Lower leg skin (tissue), 4 donors: ENCODE measurements around the gene DCAF7. TPM values are rescaled to one million over a fixed set of nuclear protein-coding genes. Genes with fewer than 3 reads are reported as not detected.

Source experiments
- DNase-seq, 2 donors: peaks; one replicate each; pipeline ENCODE4 v3.0.0-alpha.2; 2019; ENCODE audit warnings: low spot score in 2 of 2
- H3K4me3 ChIP-seq: fragments of 200-600 bp; sonication (generic); 2 replicates; pipeline ENCODE4 v1.5.1; 2017; ENCODE audit warnings: mild to moderate bottlenecking, low read depth; ENCODE audit not compliant: poor library complexity, severe bottlenecking
- CTCF ChIP-seq, 3 donors: fragments of 450-650 bp; IDR thresholded peaks; one replicate each; pipeline ENCODE4 v1.5.1; 2016; ENCODE audit warnings: antibody characterized with exemption in 3 of 3, mild to moderate bottlenecking in 3 of 3, moderate library complexity in 2 of 3
- POLR2A ChIP-seq, 2 donors: fragments of 450-650 bp; IDR thresholded peaks; one replicate each; pipeline ENCODE4 v1.6.1; 2016 to 2017; ENCODE audit warnings: antibody characterized with exemption in 2 of 2, mild to moderate bottlenecking in 1 of 2, moderate library complexity in 1 of 2
- WGBS, 2 donors: methylation state at CpG; one replicate each; pipeline ENCODE4 v1.1.5; 2018; 5-methylcytosine and 5-hydroxymethylcytosine counted together
- intact Hi-C: fragments of 100-400 bp; cut with DNase I; formaldehyde crosslinking; loops from one replicate; pipeline ENCODE4 v1.15.0; 2023; ENCODE audit warnings: low total_unique reads
- total RNA-seq, 4 donors: library from RNA; depleted of rRNA; stranded (reverse); fragments of >200 nt; gene quantifications; one replicate each; pipeline ENCODE4 v1.1.0, GENCODE V29; 2016

The DCAF7 gene
- total RNA-seq, 4 donors from 2014 or later = 23.8 to 33.0 (median 25.4) TPM

- TF ChIP-seq POLR2A (IDR thresholded peaks at IDR 0.05) (no peak), CTCF (IDR thresholded peaks at IDR 0.05) (no peak)
- intact Hi-C loops = loop anchor here (5.0 kb wide), 1 partner anchor 183 kb away; no protein-coding TSS in a partner anchor
- WGBS, 2 donors = 75 to 80% methylated on average over 6 of the region's 6 CpGs
- H3K4me3 ChIP-seq = no peak overlapping the region
- DNase-seq = no peak
These were observed 59.7 kb downstream of the DCAF7 start for GRCh38 chr17:63609816-63610573.

GRCh38 chr17:63610854-63611253, 60.6 kb downstream of the DCAF7 start:
- H3K4me3 ChIP-seq = no peak overlapping the region
- TF ChIP-seq POLR2A (IDR thresholded peaks at IDR 0.05) = no peak
- TF ChIP-seq CTCF (IDR thresholded peaks at IDR 0.05) = no peak
- DNase-seq = no peak
- intact Hi-C loops = loop anchor here (5.0 kb wide), 1 partner anchor 184 kb away; no protein-coding TSS in a partner anchor
- WGBS, 2 donors = 88 to 91% methylated on average over 10 of the region's 10 CpGs

GRCh38 chr17:63611354-63611753, 61.1 kb downstream of the DCAF7 start:
- DNase-seq = no peak
- intact Hi-C loops = loop anchor here (5.0 kb wide), 1 partner anchor 184 kb away; no protein-coding TSS in a partner anchor
- H3K4me3 ChIP-seq = no peak overlapping the region
- WGBS, 2 donors = 69 to 79% methylated on average over 3 of the region's 3 CpGs
- TF ChIP-seq POLR2A (IDR thresholded peaks at IDR 0.05) = no peak
- TF ChIP-seq CTCF (IDR thresholded peaks at IDR 0.05) = no peak

GRCh38 chr17:63613663-63614062, 63.4 kb downstream of the DCAF7 start:
- H3K4me3 ChIP-seq = no peak overlapping the region
- DNase-seq = no peak
- no peak for TF ChIP-seq CTCF (IDR thresholded peaks at IDR 0.05)
- no peak for TF ChIP-seq POLR2A (IDR thresholded peaks at IDR 0.05)
- 86 to 92% methylated on average over 2 of the region's 2 CpGs for WGBS, 2 donors
- intact Hi-C loops = loop anchor here (5.0 kb wide), 1 partner anchor 186 kb away; no protein-coding TSS in a partner anchor

- 6 to 7% methylated on average over 10 of the region's 10 CpGs for WGBS, 2 donors
- intact Hi-C loops = no loop called here
- no peak for DNase-seq
- TF ChIP-seq CTCF (IDR thresholded peaks at IDR 0.05) (no peak), POLR2A (IDR thresholded peaks at IDR 0.05) (no peak)
- H3K4me3 ChIP-seq = peak overlapping the region; percentile 39
These were observed 71.0 kb downstream of the DCAF7 start for GRCh38 chr17:63621229-63621683.
